ENCODE measurements around the gene RASAL2. TPM values are rescaled to one million over a fixed set of nuclear protein-coding genes. Genes with fewer than 3 reads are reported as not detected.
"Not testable (repeated sequence)": the region's sequence is repeated elsewhere in the genome, so short reads cannot be mapped to it uniquely, and the experiment has no call there.

RASAL2 gene
- total RNA-seq, 2 experiments from 2014 or later, result not detected

- Mint-ChIP-seq H3K27me3 (no peaks in the 10 kb centered on the region), H3K4me3 (no peak overlapping the region), H3K27ac (no peak overlapping the region), H3K4me1 (ENCODE audit: low read depth) (no peaks in the 10 kb centered on the region), H3K9me3 (no peaks in the 10 kb centered on the region), H3K36me3 (no peaks in the 10 kb centered on the region)
- POLR2A ChIA-PET, result no interaction called here
- intact Hi-C loops (cut with micrococcal nuclease), result no loop called here
- CTCF ChIA-PET, result interaction anchor here (0.6 kb wide), 1 partner anchor 35 kb away, joined by 3 read pairs; no protein-coding TSS in a partner anchor
- no peak for DNase-seq
Observed at GRCh38 chr1:178335426-178335825, 241.5 kb downstream of the RASAL2 start.

GRCh38 chr1:178337091-178337706, 243.3 kb downstream of the RASAL2 start:
- H3K4me3 Mint-ChIP-seq, result no peak overlapping the region

GRCh38 chr1:178339834-178340233, 245.9 kb downstream of the RASAL2 start:
- Mint-ChIP-seq H3K36me3 (no peaks in the 10 kb centered on the region), H3K4me3 (no peak overlapping the region), H3K27me3 (no peaks in the 10 kb centered on the region), H3K9me3 (no peaks in the 10 kb centered on the region), H3K4me1 (ENCODE audit: low read depth) (no peaks in the 10 kb centered on the region), H3K27ac (no peak overlapping the region)
- POLR2A ChIA-PET, result no interaction called here
- CTCF ChIA-PET, result no interaction called here
- no peak for DNase-seq
- intact Hi-C loops (cut with micrococcal nuclease), result no loop called here

More at GRCh38 chr1:178337091-178337706, 243.3 kb downstream of the RASAL2 start:
- H3K27me3 Mint-ChIP-seq, result no peaks in the 10 kb centered on the region
- DNase-seq, result no peak
- intact Hi-C loops (cut with micrococcal nuclease), result no loop called here
- H3K36me3 Mint-ChIP-seq, result no peaks in the 10 kb centered on the region
- ChIA-PET CTCF (no interaction called here), POLR2A (no interaction called here)
- no peaks in the 10 kb centered on the region for H3K4me1 Mint-ChIP-seq (ENCODE audit: low read depth)
- no peaks in the 10 kb centered on the region for H3K9me3 Mint-ChIP-seq
- H3K27ac Mint-ChIP-seq, result no peak overlapping the region

GRCh38 chr1:178341261-178341956, 247.5 kb downstream of the RASAL2 start:
- ChIA-PET POLR2A (no interaction called here), CTCF (no interaction called here)
- Mint-ChIP-seq H3K27ac (no peak overlapping the region), H3K4me1 (ENCODE audit: low read depth) (no peaks in the 10 kb centered on the region), H3K4me3 (no peak overlapping the region), H3K27me3 (no peaks in the 10 kb centered on the region), H3K36me3 (no peaks in the 10 kb centered on the region), H3K9me3 (no peaks in the 10 kb centered on the region)
- intact Hi-C loops (cut with micrococcal nuclease), result no loop called here
- no peak for DNase-seq

GRCh38 chr1:178342745-178343144, 248.8 kb downstream of the RASAL2 start:
- no peak overlapping the region for H3K27ac Mint-ChIP-seq
- H3K4me1 Mint-ChIP-seq (ENCODE audit: low read depth), result no peaks in the 10 kb centered on the region
- intact Hi-C loops (cut with micrococcal nuclease), result no loop called here

GRCh38 chr1:178344513-178345091, 250.7 kb downstream of the RASAL2 start:
- ChIA-PET CTCF (no interaction called here), POLR2A (no interaction called here)
- no peak for DNase-seq
- Mint-ChIP-seq H3K27me3 (no peaks in the 10 kb centered on the region), H3K4me1 (ENCODE audit: low read depth) (no peaks in the 10 kb centered on the region), H3K27ac (no peak overlapping the region), H3K36me3 (no peaks in the 10 kb centered on the region), H3K9me3 (no peaks in the 10 kb centered on the region), H3K4me3 (no peak overlapping the region)
- intact Hi-C loops (cut with micrococcal nuclease), result no loop called here

More at GRCh38 chr1:178342745-178343144, 248.8 kb downstream of the RASAL2 start:
- Mint-ChIP-seq H3K9me3 (no peaks in the 10 kb centered on the region), H3K36me3 (no peaks in the 10 kb centered on the region), H3K4me3 (no peak overlapping the region), H3K27me3 (no peaks in the 10 kb centered on the region)
- no peak for DNase-seq
- POLR2A ChIA-PET, result interaction anchor here (0.8 kb wide), 1 partner anchor 82 kb away, joined by 3 read pairs; no protein-coding TSS in a partner anchor
- CTCF ChIA-PET, result no interaction called here

GRCh38 chr1:178345238-178345637, 251.3 kb downstream of the RASAL2 start:
- intact Hi-C loops (cut with micrococcal nuclease), result no loop called here
- Mint-ChIP-seq H3K4me1 (ENCODE audit: low read depth) (no peaks in the 10 kb centered on the region), H3K27me3 (no peaks in the 10 kb centered on the region), H3K27ac (no peak overlapping the region), H3K9me3 (no peaks in the 10 kb centered on the region), H3K36me3 (no peaks in the 10 kb centered on the region), H3K4me3 (no peak overlapping the region)
- ChIA-PET POLR2A (no interaction called here), CTCF (no interaction called here)
- DNase-seq, result no peak

GRCh38 chr1:178345807-178346206, 251.9 kb downstream of the RASAL2 start:
- no peak overlapping the region for H3K27ac Mint-ChIP-seq
- H3K4me3 Mint-ChIP-seq, result no peak overlapping the region
- no peaks in the 10 kb centered on the region for H3K4me1 Mint-ChIP-seq (ENCODE audit: low read depth)
- H3K27me3 Mint-ChIP-seq, result no peaks in the 10 kb centered on the region
- POLR2A ChIA-PET, result no interaction called here
- DNase-seq, result no peak
- CTCF ChIA-PET, result no interaction called here
- H3K9me3 Mint-ChIP-seq, result no peaks in the 10 kb centered on the region
- intact Hi-C loops (cut with micrococcal nuclease), result no loop called here
- no peaks in the 10 kb centered on the region for H3K36me3 Mint-ChIP-seq

GRCh38 chr1:178349801-178350200, 255.9 kb downstream of the RASAL2 start:
- Mint-ChIP-seq H3K36me3 (no peaks in the 10 kb centered on the region), H3K27me3 (no peaks in the 10 kb centered on the region), H3K4me1 (ENCODE audit: low read depth) (no peaks in the 10 kb centered on the region), H3K4me3 (no peak overlapping the region), H3K9me3 (peaks cover 4% of the 10 kb centered on the region), H3K27ac (no peak overlapping the region)
- CTCF ChIA-PET, result no interaction called here
- POLR2A ChIA-PET, result no interaction called here
- intact Hi-C loops (cut with micrococcal nuclease), result no loop called here
- DNase-seq, result no peak

- intact Hi-C loops (cut with micrococcal nuclease); POLR2A ChIA-PET; H3K27ac Mint-ChIP-seq; H3K36me3 Mint-ChIP-seq; DNase-seq; H3K27me3 Mint-ChIP-seq; H3K4me3 Mint-ChIP-seq; CTCF ChIA-PET; H3K4me1 Mint-ChIP-seq (ENCODE audit: low read depth); H3K9me3 Mint-ChIP-seq: not testable (repeated sequence)
Observed at GRCh38 chr1:178351911-178352310, 258.0 kb downstream of the RASAL2 start.

- Mint-ChIP-seq H3K36me3 (no peaks in the 10 kb centered on the region), H3K27me3 (no peaks in the 10 kb centered on the region), H3K4me1 (ENCODE audit: low read depth) (no peaks in the 10 kb centered on the region), H3K9me3 (peaks cover 4% of the 10 kb centered on the region), H3K27ac (no peak overlapping the region), H3K4me3 (no peak overlapping the region)
- no peak for DNase-seq
- intact Hi-C loops (cut with micrococcal nuclease), result no loop called here
- CTCF ChIA-PET, result no interaction called here
- POLR2A ChIA-PET, result no interaction called here
Observed at GRCh38 chr1:178352790-178353416, 259.0 kb downstream of the RASAL2 start.

GRCh38 chr1:178353524-178353923, 259.6 kb downstream of the RASAL2 start:
- Mint-ChIP-seq H3K27me3 (no peaks in the 10 kb centered on the region), H3K36me3 (no peaks in the 10 kb centered on the region), H3K4me3 (no peak overlapping the region), H3K4me1 (ENCODE audit: low read depth) (no peaks in the 10 kb centered on the region), H3K27ac (no peak overlapping the region), H3K9me3 (peaks cover 4% of the 10 kb centered on the region)
- no peak for DNase-seq
- CTCF ChIA-PET, result no interaction called here
- intact Hi-C loops (cut with micrococcal nuclease), result no loop called here
- POLR2A ChIA-PET, result no interaction called here

Data from activated CD4-positive, alpha-beta memory T cell treated with anti-CD3 and anti-CD28 coated beads for 36 hours (primary cell).